K562 (cell line): Measurements from ENCODE around the gene LACTB. TPM values are rescaled to one million over a fixed set of nuclear protein-coding genes. Genes with fewer than 3 reads are reported as not detected.

Source experiments
- BRF1 ChIP-seq: IDR thresholded peaks from 3 replicates; pipeline ENCODE4 v1.6.1; 2011; ENCODE audit warnings: borderline replicate concordance, mild to moderate bottlenecking; ENCODE audit not compliant: insufficient read length; ENCODE audit errors: extremely low read depth
- ETV6 ChIP-seq, 3 experiments: fragments of 150-350 bp in 1 of 3; sonication (generic) in 1 of 3; formaldehyde crosslinking in 1 of 3; IDR thresholded peaks; 2 replicates each; pipeline versions ENCODE4 v1.6.1 to v1.8.0; 2014 to 2022; ENCODE audit warnings: borderline replicate concordance in 2 of 3, low read depth in 2 of 3, antibody characterized with exemption in 1 of 3, low read length in 1 of 3, mild to moderate bottlenecking in 1 of 3, missing genetic modification reagents in 1 of 3
- FOXJ3 ChIP-seq: sonication (generic); formaldehyde crosslinking; IDR thresholded peaks from 2 replicates; pipeline ENCODE4 v1.4.0; 2020; ENCODE audit warnings: mild to moderate bottlenecking, missing genetic modification reagents
- HDAC2 ChIP-seq: fragments of 450-650 bp; IDR thresholded peaks from 2 replicates; pipeline ENCODE4 v1.6.1; 2016; ENCODE audit warnings: mild to moderate bottlenecking
- HMG20A ChIP-seq: fragments of 450-650 bp; formaldehyde crosslinking; conservative IDR thresholded peaks from 2 replicates; pipeline ENCODE4 v1.4.0; 2020; ENCODE audit warnings: mild to moderate bottlenecking, mixed read lengths
- KLF1 ChIP-seq: fragments of 450-650 bp; IDR thresholded peaks from 2 replicates; pipeline ENCODE4 v1.6.1; 2016; ENCODE audit warnings: missing genetic modification characterization, missing compliant biosample characterization
- RCOR1 ChIP-seq, 2 experiments: IDR thresholded peaks; 2 replicates each; pipeline ENCODE4 v1.6.1; 2012; ENCODE audit warnings: low read depth in 2 of 2, low read length in 2 of 2, borderline replicate concordance in 1 of 2, improper control_type of control experiment in 1 of 2
- RFX7 ChIP-seq: fragments of 250-450 bp; sonication (Bioruptor Pico); IDR thresholded peaks from 2 replicates; pipeline ENCODE4 v1.5.1; 2021; ENCODE audit warnings: mild to moderate bottlenecking
- SRSF9 ChIP-seq: fragments of 200-400 bp; formaldehyde crosslinking; IDR thresholded peaks from 2 replicates; pipeline ENCODE4 v1.6.1; 2017; ENCODE audit warnings: low read depth, low read length, borderline replicate concordance
- TEAD2 ChIP-seq: fragments of 450-650 bp; IDR thresholded peaks from 2 replicates; pipeline ENCODE4 v1.6.1; 2016; ENCODE audit warnings: missing genetic modification characterization, control low read depth, missing compliant biosample characterization
- ZBTB17 ChIP-seq: fragments of 450-650 bp; formaldehyde crosslinking; IDR thresholded peaks from 2 replicates; pipeline ENCODE4 v1.4.0; 2020; ENCODE audit warnings: mild to moderate bottlenecking
- polyA plus RNA-seq, 8 experiments: library from polyadenylated mRNA; depleted of rRNA in 4 of 8; stranded (reverse) in 5 of 8; unstranded in 3 of 8; fragments of >200 nt; fragmentation: Nextera tagmentation in 2 of 8; fragmentation: Illumina TruSeq in 1 of 8; extraction: Ambion mirVana in 2 of 8; extraction: Trizol in 1 of 8; gene quantifications; 2 replicates each; pipeline versions ENCODE4 v1.2.1 to v1.2.3, GENCODE V29; 2011 to 2014; ENCODE audit warnings: inconsistent platforms in 1 of 8, missing spikeins in 1 of 8
- total RNA-seq, 7 experiments: library from RNA; depleted of rRNA in 6 of 7; stranded (reverse); fragments of >200 nt in 6 of 7; fragmentation: Illumina TruSeq in 2 of 7; extraction: Trizol in 2 of 7; gene quantifications; 2 replicates each; pipeline versions ENCODE4 v1.2.1 to v1.2.3, GENCODE V29; 2011 to 2021; ENCODE audit warnings: low replicate concordance in 1 of 7
- TF ChIP-seq, protein P1 (sequence below), 2 experiments: fragments of 450-650 bp in 1 of 2; sonication (generic) in 1 of 2; formaldehyde crosslinking; conservative IDR thresholded peaks; 2 replicates each; pipeline versions ENCODE4 v1.4.0 to v1.8.1; 2020 to 2022; ENCODE audit warnings: mild to moderate bottlenecking in 1 of 2, missing genetic modification reagents in 1 of 2
- TF ChIP-seq, protein P2 (sequence below), 2 experiments: IDR thresholded peaks in 1 of 2; conservative IDR thresholded peaks in 1 of 2; 2 replicates each; pipeline ENCODE4 v1.6.1; 2016; ENCODE audit warnings: low read depth in 2 of 2, mild to moderate bottlenecking in 1 of 2, missing compliant biosample characterization in 1 of 2, missing genetic modification characterization in 1 of 2, moderate library complexity in 1 of 2
- TF ChIP-seq, protein P3 (sequence below): fragments of 450-650 bp; IDR thresholded peaks from 2 replicates; pipeline ENCODE4 v1.6.1; 2016; ENCODE audit warnings: low read depth, mild to moderate bottlenecking, moderate library complexity
- TF ChIP-seq, protein P4 (sequence below): fragments of 450-650 bp; IDR thresholded peaks from 2 replicates; pipeline ENCODE4 v1.6.1; 2016
- TF ChIP-seq, protein P5 (sequence below), 3 experiments: IDR thresholded peaks in 2 of 3; conservative IDR thresholded peaks in 1 of 3; 2 replicates each; pipeline ENCODE4 v1.5.1; 2011 to 2012; ENCODE audit warnings: low read length in 3 of 3, mild to moderate bottlenecking in 3 of 3, control low read depth in 2 of 3, improper control_type of control experiment in 1 of 3, inconsistent platforms in 1 of 3, low read depth in 1 of 3, mixed read lengths in 1 of 3, moderate library complexity in 1 of 3; ENCODE audit not compliant: insufficient read depth in 2 of 3
- TF ChIP-seq, protein P6 (sequence below): sonication (generic); formaldehyde crosslinking; IDR thresholded peaks from 2 replicates; pipeline ENCODE4 v1.8.0; 2022; ENCODE audit warnings: mild to moderate bottlenecking, missing genetic modification reagents

Gene LACTB
- total and polyA plus RNA-seq, 9 of the 15 experiments (the other 6 are each of a cell fraction or from before 2014, with no cell fraction given) = 3.1 to 15.5 (median 9.8) TPM

DNA sequence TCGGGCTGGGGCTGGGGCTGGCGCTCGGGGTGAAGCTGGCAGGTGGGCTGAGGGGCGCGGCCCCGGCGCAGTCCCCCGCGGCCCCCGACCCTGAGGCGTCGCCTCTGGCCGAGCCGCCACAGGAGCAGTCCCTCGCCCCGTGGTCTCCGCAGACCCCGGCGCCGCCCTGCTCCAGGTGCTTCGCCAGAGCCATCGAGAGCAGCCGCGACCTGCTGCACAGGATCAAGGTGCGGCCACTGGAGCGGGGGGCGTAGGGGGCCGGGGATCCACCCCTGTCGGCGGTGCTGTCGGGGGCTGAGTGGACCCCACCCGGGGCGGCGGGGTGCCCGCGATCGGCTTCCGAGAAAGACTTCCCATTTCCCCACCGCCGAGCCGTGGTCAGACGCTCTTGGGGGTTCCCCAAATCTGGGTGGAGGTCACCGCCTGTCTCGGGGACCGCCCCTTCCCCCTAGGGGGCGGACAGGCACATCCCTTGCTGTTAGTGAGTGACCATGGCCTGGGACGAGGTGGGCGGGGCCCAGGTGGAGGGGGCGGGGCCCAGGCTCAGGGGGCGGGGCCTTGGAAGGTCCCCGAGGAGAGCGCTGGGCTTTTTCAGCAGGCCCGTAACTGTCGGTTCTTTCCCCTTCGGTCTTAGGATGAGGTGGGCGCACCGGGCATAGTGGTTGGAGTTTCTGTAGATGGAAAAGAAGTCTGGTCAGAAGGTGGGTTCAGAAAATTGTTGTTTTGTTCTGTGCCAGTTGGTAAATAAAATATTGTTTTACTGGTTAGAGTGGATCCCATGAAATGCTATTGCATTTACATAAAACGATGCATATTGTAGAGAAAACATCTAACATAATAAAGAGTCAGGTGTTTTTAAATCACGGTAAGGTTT lies 578 bp downstream of the LACTB start (continued):
- TF ChIP-seq, protein P1, sequence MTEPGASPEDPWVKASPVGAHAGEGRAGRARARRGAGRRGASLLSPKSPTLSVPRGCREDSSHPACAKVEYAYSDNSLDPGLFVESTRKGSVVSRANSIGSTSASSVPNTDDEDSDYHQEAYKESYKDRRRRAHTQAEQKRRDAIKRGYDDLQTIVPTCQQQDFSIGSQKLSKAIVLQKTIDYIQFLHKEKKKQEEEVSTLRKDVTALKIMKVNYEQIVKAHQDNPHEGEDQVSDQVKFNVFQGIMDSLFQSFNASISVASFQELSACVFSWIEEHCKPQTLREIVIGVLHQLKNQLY (CRISPR knock-in tag; conservative IDR thresholded peaks at IDR 0.05) = no peak
- peak in 1 of 2 experiments; percentile 38; a peak in 1 of 4 replicates for TF ChIP-seq RCOR1 (IDR thresholded peaks at IDR 0.05; ENCODE audit: borderline replicate concordance in 1 of 2, low read depth in 2 of 2, low read length in 2 of 2)
- 0 out of 2 replicates have a peak, but pooled peaks have one; percentile 18 for TF ChIP-seq HMG20A
- no peak for TF ChIP-seq RFX7 (CRISPR knock-in tag)
- TF ChIP-seq, protein P2, sequence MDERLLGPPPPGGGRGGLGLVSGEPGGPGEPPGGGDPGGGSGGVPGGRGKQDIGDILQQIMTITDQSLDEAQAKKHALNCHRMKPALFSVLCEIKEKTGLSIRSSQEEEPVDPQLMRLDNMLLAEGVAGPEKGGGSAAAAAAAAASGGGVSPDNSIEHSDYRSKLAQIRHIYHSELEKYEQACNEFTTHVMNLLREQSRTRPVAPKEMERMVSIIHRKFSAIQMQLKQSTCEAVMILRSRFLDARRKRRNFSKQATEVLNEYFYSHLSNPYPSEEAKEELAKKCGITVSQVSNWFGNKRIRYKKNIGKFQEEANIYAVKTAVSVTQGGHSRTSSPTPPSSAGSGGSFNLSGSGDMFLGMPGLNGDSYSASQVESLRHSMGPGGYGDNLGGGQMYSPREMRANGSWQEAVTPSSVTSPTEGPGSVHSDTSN (CRISPR knock-in tag; IDR thresholded peaks at IDR 0.05; ENCODE audit: low read depth) = no peak
- TF ChIP-seq, protein P2 (tag; conservative IDR thresholded peaks at IDR 0.05; ENCODE audit: low read depth) = no peak
- TF ChIP-seq ZBTB17 = no peak
- TF ChIP-seq, protein P3, sequence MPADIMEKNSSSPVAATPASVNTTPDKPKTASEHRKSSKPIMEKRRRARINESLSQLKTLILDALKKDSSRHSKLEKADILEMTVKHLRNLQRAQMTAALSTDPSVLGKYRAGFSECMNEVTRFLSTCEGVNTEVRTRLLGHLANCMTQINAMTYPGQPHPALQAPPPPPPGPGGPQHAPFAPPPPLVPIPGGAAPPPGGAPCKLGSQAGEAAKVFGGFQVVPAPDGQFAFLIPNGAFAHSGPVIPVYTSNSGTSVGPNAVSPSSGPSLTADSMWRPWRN = no peak
- TF ChIP-seq, protein P4, sequence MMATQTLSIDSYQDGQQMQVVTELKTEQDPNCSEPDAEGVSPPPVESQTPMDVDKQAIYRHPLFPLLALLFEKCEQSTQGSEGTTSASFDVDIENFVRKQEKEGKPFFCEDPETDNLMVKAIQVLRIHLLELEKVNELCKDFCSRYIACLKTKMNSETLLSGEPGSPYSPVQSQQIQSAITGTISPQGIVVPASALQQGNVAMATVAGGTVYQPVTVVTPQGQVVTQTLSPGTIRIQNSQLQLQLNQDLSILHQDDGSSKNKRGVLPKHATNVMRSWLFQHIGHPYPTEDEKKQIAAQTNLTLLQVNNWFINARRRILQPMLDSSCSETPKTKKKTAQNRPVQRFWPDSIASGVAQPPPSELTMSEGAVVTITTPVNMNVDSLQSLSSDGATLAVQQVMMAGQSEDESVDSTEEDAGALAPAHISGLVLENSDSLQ = peak; percentile 33; the same call in 1 of the 2 replicates
- TF ChIP-seq, protein P5, sequence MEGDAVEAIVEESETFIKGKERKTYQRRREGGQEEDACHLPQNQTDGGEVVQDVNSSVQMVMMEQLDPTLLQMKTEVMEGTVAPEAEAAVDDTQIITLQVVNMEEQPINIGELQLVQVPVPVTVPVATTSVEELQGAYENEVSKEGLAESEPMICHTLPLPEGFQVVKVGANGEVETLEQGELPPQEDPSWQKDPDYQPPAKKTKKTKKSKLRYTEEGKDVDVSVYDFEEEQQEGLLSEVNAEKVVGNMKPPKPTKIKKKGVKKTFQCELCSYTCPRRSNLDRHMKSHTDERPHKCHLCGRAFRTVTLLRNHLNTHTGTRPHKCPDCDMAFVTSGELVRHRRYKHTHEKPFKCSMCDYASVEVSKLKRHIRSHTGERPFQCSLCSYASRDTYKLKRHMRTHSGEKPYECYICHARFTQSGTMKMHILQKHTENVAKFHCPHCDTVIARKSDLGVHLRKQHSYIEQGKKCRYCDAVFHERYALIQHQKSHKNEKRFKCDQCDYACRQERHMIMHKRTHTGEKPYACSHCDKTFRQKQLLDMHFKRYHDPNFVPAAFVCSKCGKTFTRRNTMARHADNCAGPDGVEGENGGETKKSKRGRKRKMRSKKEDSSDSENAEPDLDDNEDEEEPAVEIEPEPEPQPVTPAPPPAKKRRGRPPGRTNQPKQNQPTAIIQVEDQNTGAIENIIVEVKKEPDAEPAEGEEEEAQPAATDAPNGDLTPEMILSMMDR (IDR thresholded peaks at IDR 0.05 in 2 of 3, conservative IDR thresholded peaks at IDR 0.05 in 1 of 3; ENCODE audit: insufficient read depth in 2 of 3, low read depth in 1 of 3, low read length in 3 of 3) = peak in 1 of 3 experiments; percentile 30; a peak in 2 of 6 replicates
- TF ChIP-seq HDAC2 = peak; percentile 55; the same call in 1 of the 2 replicates
- no peak for TF ChIP-seq SRSF9
- TF ChIP-seq KLF1 (tag) = no peak
- TF ChIP-seq BRF1 = no peak
- TF ChIP-seq ETV6 (IDR thresholded peaks at IDR 0.05; ENCODE audit: borderline replicate concordance in 1 of 2, low read depth in 2 of 2, low read length in 1 of 2) = no peak
- TF ChIP-seq ETV6 (CRISPR knock-in tag; IDR thresholded peaks at IDR 0.05; ENCODE audit: borderline replicate concordance) = no peak
- TF ChIP-seq TEAD2 (tag) = no peak
- TF ChIP-seq FOXJ3 (CRISPR knock-in tag) = no peak
- TF ChIP-seq, protein P6, sequence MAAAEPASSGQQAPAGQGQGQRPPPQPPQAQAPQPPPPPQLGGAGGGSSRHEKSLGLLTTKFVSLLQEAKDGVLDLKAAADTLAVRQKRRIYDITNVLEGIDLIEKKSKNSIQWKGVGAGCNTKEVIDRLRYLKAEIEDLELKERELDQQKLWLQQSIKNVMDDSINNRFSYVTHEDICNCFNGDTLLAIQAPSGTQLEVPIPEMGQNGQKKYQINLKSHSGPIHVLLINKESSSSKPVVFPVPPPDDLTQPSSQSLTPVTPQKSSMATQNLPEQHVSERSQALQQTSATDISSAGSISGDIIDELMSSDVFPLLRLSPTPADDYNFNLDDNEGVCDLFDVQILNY (CRISPR knock-in tag) = 0 out of 2 replicates have a peak, but pooled peaks have one; percentile 24
